Measurements from ENCODE around the gene WDR18. TPM values are rescaled to one million over a fixed set of nuclear protein-coding genes. Genes with fewer than 3 reads are reported as not detected.

The WDR18 gene
- total RNA-seq, 1 donor from 2014 or later: 60.0 TPM

- FAIRE-seq: no peak
- no peaks in the 10 kb centered on the region for H3K27me3 Mint-ChIP-seq (ENCODE audit: low read depth, unreplicated experiment)
- peaks cover 13% of the 10 kb centered on the region for H3K36me3 ChIP-seq (ENCODE audit: insufficient read depth, low read length)
- H3K9me3 Mint-ChIP-seq (ENCODE audit: unreplicated experiment): no peaks in the 10 kb centered on the region
- no peak overlapping the region for H3K27ac ChIP-seq (ENCODE audit: low read depth, low read length)
- peak overlapping the region; percentile 82 for H3K4me3 Mint-ChIP-seq (ENCODE audit: unreplicated experiment)
- no peak overlapping the region for H2AFZ ChIP-seq (ENCODE audit: low read depth, low read length)
- H3K9me3 ChIP-seq (ENCODE audit: insufficient read depth, low read depth, low read length): no peaks in the 10 kb centered on the region
- H3K36me3 Mint-ChIP-seq (ENCODE audit: low read depth, unreplicated experiment): peaks cover 13% of the 10 kb centered on the region
- H3K4me1 ChIP-seq (ENCODE audit: insufficient read depth, low read length): peaks cover 33% of the 10 kb centered on the region
- no peak for TF ChIP-seq CTCF (IDR thresholded peaks at IDR 0.05; ENCODE audit: insufficient read depth, low read depth, low read length)
- H3K27ac Mint-ChIP-seq (ENCODE audit: unreplicated experiment): peak overlapping the region; percentile 34
- no peaks in the 10 kb centered on the region for H3K79me2 ChIP-seq (ENCODE audit: insufficient read depth, low read length)
- H3K4me1 Mint-ChIP-seq (ENCODE audit: low read depth, unreplicated experiment): peaks cover 19% of the 10 kb centered on the region
- H3K4me2 ChIP-seq (ENCODE audit: low read length): no peak overlapping the region
- DNase-seq (ENCODE audit: low read depth): no peak
- H3K4me3 ChIP-seq (ENCODE audit: insufficient read depth, low read depth, low read length): no peak overlapping the region
- no peak overlapping the region for H3K9ac ChIP-seq (ENCODE audit: low read length)
- H3K27me3 ChIP-seq (ENCODE audit: insufficient read depth, low read length): no peaks in the 10 kb centered on the region
- peaks cover 33% of the 10 kb centered on the region for H4K20me1 ChIP-seq (ENCODE audit: insufficient read depth, low read length)
Measured at GRCh38 chr19:1041835-1042685, 57.9 kb downstream of the WDR18 start.

- Histone ChIP-seq H3K36me3 (ENCODE audit: insufficient read depth, low read length) (peaks cover 9% of the 10 kb centered on the region), H3K27me3 (ENCODE audit: insufficient read depth, low read length) (no peaks in the 10 kb centered on the region), H3K4me3 (ENCODE audit: insufficient read depth, low read depth, low read length) (no peak overlapping the region), H3K4me2 (ENCODE audit: low read length) (no peak overlapping the region), H3K9me3 (ENCODE audit: insufficient read depth, low read depth, low read length) (no peaks in the 10 kb centered on the region), H2AFZ (ENCODE audit: low read depth, low read length) (no peak overlapping the region), H3K27ac (ENCODE audit: low read depth, low read length) (no peak overlapping the region), H3K79me2 (ENCODE audit: insufficient read depth, low read length) (no peaks in the 10 kb centered on the region), H4K20me1 (ENCODE audit: insufficient read depth, low read length) (peaks cover 26% of the 10 kb centered on the region), H3K4me1 (ENCODE audit: insufficient read depth, low read length) (peaks cover 28% of the 10 kb centered on the region), H3K9ac (ENCODE audit: low read length) (no peak overlapping the region)
- Mint-ChIP-seq H3K4me3 (ENCODE audit: unreplicated experiment) (no peak overlapping the region), H3K27me3 (ENCODE audit: low read depth, unreplicated experiment) (no peaks in the 10 kb centered on the region), H3K4me1 (ENCODE audit: low read depth, unreplicated experiment) (peaks cover 17% of the 10 kb centered on the region), H3K27ac (ENCODE audit: unreplicated experiment) (peak overlapping the region; percentile 34), H3K9me3 (ENCODE audit: unreplicated experiment) (no peaks in the 10 kb centered on the region), H3K36me3 (ENCODE audit: low read depth, unreplicated experiment) (peaks cover 11% of the 10 kb centered on the region)
- DNase-seq (ENCODE audit: low read depth) (no peak), FAIRE-seq (no peak)
- TF ChIP-seq CTCF (IDR thresholded peaks at IDR 0.05; ENCODE audit: insufficient read depth, low read depth, low read length) (no peak), EZH2 (IDR thresholded peaks at IDR 0.05; ENCODE audit: insufficient read depth, low read length) (no peak)
Measured at GRCh38 chr19:1042689-1043511, 58.8 kb downstream of the WDR18 start.

Other genes with a start within 250 kb of the WDR18 start
- gene MISP, start 233.2 kb upstream of the WDR18 start, total RNA-seq: 0.36 and 0.43 TPM in 2 replicates
- 366 and 386 TPM in 2 replicates for gene PTBP1, start 186.9 kb upstream of the WDR18 start, total RNA-seq
- gene PLPPR3, start 162.4 kb upstream of the WDR18 start, total RNA-seq: 29.2 and 36.5 TPM in 2 replicates
- gene AZU1, start 156.5 kb upstream of the WDR18 start, total RNA-seq: 1.00 and 1.4 TPM in 2 replicates
- gene PRTN3, start 143.3 kb upstream of the WDR18 start, total RNA-seq: not detected in 2 replicates
- gene ELANE, start 132.0 kb upstream of the WDR18 start, total RNA-seq: not detected in 2 replicates
- gene CFD, start 124.7 kb upstream of the WDR18 start, total RNA-seq: 0.59 and 0.65 TPM in 2 replicates
- gene MED16, start 91.2 kb upstream of the WDR18 start, total RNA-seq: 41.4 and 45.0 TPM in 2 replicates
- not detected in 2 replicates for gene RNU6-9, start 90.9 kb upstream of the WDR18 start, total RNA-seq
- 57.9 and 60.0 TPM in 2 replicates for gene R3HDM4, start 71.1 kb upstream of the WDR18 start, total RNA-seq
- gene KISS1R, start 67.0 kb upstream of the WDR18 start, total RNA-seq: not detected in 2 replicates
- 100 and 106 TPM in 2 replicates for gene ARID3A, start 58.3 kb upstream of the WDR18 start, total RNA-seq
- 2.5 and 2.7 TPM in 2 replicates for gene GRIN3B, start 16.1 kb downstream of the WDR18 start, total RNA-seq
- gene TMEM259, start 36.8 kb downstream of the WDR18 start, total RNA-seq: 155 and 173 TPM in 2 replicates
- not detected in 2 replicates for gene RNU6-2, start 37.2 kb downstream of the WDR18 start, total RNA-seq
- gene CNN2, start 42.3 kb downstream of the WDR18 start, total RNA-seq: 781 and 819 TPM in 2 replicates
- 14.3 and 18.4 TPM in 2 replicates for gene ABCA7, start 55.8 kb downstream of the WDR18 start, total RNA-seq
- 2.7 and 3.0 TPM in 2 replicates for gene ARHGAP45, start 82.8 kb downstream of the WDR18 start, total RNA-seq
- 180 and 207 TPM in 2 replicates for gene POLR2E, start 111.0 kb downstream of the WDR18 start, total RNA-seq
- 294 and 325 TPM in 2 replicates for gene GPX4, start 119.6 kb downstream of the WDR18 start, total RNA-seq
- 39.3 and 43.2 TPM in 2 replicates for gene SBNO2, start 189.9 kb downstream of the WDR18 start, total RNA-seq
- gene STK11, start 221.4 kb downstream of the WDR18 start, total RNA-seq: 61.6 and 67.9 TPM in 2 replicates